NCI-H82 treated with DMSO at 0.1 percent for 48 hours (cell line): ENCODE results near the gene DDX1.

ENCODE experiments used
- DNase-seq: peaks from one replicate; lab custom pipeline; 2025; ENCODE audit not compliant: unreplicated experiment; lab: John Stamatoyannopoulos, UW

DDX1 gene

GRCh38 chr2:15660491-15661294 is 69.0 kb downstream of the DDX1 start:
- DNase-seq = no peak

DNA sequence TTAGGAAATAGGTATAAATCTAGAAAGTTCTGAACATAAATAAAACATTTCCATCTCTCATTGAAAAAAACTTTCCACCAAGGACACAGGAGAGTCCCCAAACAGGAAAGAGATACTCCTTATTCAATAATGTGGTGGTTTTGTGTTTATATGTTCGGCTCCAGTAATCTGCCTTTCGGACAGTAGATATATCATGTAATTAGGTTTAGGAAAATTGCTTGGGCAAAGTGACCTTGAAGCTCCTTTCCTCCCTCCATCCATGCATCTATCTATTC is 69.6 kb downstream of the DDX1 start:
- DNase-seq = no peak

GRCh38 chr2:15662026-15662425 is 70.4 kb downstream of the DDX1 start:
- no peak for DNase-seq

GRCh38 chr2:15662579-15662978 is 70.9 kb downstream of the DDX1 start:
- no peak for DNase-seq

- no peak for DNase-seq
Observed at GRCh38 chr2:15663802-15664201, 72.1 kb downstream of the DDX1 start.

DNA sequence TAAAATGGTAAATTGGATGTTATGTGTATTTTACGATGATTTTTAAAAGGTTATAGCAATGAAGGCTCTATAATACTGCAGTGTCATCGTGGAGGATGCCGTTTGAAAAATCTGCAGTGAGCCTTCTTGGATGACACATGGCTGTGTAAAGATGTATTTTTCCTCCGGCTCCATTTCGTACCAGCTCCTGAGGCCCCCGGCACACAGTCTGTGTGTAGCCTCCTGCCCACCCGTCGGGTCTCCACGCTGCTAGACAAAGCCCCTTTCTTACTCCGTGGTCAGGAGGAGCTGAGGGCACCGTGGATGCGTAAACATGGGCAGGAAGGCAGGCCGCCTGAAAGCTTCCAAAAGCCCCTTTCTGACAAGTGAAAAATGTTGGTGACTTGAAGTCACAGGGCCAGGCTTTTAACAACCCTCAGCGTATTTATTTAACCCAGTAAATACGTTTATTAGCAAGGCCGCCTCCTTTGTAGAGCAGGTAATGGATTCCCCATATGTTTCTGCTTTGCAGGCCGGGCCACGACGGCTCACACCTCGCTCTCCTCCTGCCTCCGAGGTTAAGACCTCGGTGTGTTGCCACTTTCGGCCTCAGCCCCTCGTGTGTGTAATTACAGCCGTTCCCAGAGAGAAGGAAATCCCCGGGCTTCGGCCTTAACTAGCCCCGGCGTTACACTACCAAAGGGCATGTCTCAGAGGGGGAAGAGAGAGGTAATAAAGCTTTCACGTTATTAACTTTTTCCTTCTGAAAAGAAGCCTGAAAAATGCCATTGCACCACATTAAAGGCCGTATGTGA is 72.8 kb downstream of the DDX1 start:
- DNase-seq = no peak

- DNase-seq = no peak
Observed at GRCh38 chr2:15665067-15665942, 73.6 kb downstream of the DDX1 start.

DNA sequence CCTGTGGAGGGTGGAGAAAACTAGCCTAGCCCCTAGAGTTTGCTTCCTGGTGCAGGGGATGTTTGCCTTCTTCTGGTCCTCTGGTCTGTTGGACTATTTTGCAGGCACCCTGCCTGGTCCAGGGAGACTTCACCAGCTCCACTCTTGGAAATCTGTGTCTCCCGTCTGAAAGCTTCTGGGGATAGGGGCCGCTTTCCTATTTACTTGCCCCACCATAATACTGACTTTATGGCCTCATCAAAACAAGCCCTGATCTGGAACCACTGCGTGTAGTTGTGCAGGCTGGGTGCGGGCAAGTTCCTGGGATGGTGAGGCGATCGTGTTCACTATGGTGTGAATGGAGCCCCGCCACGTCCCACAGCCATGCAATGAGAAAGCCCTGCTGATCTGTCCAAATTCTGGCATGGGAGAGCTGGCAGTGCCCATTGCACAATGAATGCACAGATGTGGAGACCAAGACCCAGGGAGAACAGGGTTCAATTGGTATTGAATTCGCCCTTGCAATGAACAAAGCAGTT is 74.3 kb downstream of the DDX1 start:
- no peak for DNase-seq

DNA sequence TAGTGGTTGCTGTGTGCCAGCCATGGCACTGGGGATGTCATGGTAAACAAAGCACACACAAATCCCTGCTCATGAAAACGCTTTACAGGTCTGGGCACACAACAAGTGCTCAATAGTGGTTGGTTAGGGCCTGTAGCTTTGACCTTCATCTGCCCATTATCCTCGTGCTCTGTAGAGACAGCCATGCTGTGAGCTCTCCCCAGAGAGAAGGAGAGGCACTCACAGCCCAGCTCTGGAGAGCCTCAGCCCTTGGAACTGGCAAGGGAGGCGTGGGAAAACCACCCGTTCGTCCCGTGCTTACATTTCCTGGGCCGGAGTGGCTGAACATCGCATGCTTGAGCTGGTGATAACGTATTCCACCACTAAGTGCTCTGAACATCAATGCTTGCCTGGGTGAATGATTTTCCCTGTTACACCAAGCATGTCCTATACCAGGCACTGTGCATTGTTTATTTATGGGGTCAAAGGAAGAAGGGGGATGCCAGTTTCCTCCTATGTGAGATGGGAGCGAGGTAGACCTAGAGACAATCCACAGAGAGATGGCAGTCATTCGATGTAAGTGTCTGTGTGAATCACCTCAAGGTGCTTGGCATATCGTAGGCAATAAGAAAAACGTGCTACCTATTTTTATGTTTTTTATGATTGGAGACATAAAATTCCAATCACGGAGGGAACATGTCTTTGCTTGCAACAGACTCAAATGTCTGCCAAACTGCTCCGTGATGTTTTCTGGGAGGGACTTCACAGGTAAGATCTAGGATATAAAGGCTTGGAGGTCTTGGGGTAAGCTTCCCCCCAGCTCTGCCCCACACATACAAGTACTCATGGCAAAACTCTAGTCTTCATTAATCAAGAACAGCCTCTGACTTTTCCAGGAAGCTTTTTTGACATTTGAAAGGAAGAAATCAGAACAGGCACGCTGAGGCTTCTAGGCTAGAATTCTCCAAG is 75.5 kb downstream of the DDX1 start:
- DNase-seq = no peak

GRCh38 chr2:15667809-15668556 is 76.3 kb downstream of the DDX1 start:
- DNase-seq = peak; percentile 62

DNA sequence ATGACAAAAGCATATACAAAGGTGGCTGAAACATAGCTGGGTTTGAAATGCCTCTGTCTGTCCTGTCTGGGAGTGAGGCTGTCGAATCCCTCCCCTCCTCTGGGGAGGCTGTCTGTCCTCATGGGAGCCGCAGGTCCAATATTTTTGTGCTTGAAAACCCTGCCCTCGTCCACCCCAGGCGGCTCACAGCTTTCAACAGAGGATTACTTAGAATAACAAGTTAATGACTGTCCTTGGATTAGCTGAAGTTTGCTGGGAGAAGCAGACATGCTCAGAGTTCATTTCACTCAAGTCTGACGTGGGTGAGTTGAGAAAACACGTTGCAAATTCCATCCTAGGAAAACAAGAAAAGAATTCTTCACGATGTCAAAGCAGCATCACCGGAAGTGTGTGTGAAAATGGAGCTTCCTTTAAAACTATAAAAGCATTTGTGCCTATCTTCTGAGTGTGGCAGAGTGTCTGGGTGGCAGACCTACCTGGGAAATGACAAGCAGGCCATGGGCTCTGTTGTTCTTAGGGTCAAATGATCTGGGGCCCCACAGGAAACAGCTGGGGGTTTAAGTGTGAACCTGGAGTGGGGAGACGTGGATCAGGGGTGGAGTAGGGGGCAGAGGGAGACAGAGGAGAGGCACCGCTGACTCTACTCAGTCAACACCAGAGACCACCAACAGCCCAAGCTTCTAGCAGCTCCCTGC is 77.1 kb downstream of the DDX1 start:
- peak; percentile 74 for DNase-seq

DNA sequence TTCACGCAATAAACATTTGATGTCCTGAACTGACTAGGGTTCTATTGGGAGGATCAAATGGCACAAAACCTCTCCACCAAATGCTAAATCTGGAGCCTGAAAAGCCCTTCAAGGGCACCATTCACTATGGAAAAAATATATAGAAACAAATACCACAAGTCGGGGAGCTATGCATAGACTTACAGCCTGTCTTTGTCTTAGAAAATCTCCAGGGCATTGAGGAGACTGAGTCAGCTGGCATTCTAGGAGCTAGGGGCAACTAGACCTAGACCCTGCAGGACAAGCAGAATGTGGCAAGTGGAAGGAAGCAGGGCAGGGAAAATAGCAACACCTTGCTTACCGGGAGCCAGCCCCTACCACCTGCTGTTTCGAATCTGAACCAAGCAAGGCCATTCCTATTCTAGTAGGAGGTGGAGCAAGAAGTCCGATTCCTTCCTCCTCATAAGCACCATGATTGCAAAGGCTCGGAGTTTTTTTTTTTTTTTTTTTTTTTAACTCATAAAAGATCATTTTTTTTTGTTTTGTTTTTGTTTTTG is 77.8 kb downstream of the DDX1 start:
- DNase-seq = no peak

DNA sequence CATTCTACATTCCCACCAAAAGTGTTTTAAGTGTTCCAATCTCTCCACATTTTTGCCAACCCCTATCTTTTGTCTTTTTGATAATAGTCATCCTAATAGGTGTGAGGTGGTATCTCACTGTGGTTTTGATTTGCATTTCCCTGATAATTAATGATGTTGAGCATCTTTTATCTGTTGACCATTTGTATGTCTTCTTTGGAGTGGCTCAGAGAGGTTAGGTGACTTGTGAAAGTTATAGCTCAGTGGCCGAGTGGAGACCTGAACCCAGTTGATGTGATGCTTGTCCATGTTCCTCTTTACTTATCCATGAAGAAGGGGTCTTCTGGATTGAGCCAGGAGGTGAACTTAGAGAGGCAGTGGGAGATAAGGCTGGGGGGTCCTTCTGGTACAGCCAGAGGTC is 78.8 kb downstream of the DDX1 start:
- no peak for DNase-seq

DNA sequence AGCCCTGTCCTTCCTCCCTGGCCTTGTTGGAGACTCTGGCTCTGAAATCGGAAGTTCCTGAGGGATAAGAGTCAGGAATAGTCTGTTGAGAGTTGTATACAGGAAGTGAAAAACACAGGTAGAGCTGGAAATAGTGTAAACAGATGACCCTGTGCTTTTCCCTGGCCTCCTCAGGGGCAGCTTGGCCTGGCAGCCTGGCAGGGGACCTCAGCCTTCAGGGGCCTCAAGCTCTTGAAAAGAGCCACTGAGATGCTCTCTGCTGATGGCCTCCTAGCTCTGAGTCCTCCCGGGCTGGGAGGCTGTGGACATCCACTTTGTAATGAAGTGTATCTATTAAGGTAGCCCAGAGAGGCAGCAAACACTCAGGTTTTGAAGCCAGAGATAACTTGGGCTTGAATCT is 79.3 kb downstream of the DDX1 start:
- no peak for DNase-seq

DNA sequence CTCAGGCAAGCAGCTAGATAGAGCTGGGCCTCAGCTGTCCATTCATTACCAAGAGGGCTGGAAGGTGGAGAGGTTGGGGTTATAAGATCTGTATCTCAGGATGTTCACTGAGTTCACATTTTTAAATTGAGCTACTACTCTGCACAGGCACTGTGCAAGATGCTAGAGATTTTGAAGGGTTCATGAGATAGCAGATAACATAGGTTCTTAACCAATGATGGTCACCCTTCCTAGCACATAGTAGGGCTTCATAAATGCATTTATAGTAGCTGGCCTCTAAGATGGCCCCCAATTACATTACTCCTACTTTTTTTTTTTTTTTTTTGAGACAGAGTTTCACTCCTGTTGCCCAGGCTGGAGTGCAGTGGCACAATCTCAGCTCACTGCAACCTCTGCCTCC is 79.7 kb downstream of the DDX1 start:
- no peak for DNase-seq

DNA sequence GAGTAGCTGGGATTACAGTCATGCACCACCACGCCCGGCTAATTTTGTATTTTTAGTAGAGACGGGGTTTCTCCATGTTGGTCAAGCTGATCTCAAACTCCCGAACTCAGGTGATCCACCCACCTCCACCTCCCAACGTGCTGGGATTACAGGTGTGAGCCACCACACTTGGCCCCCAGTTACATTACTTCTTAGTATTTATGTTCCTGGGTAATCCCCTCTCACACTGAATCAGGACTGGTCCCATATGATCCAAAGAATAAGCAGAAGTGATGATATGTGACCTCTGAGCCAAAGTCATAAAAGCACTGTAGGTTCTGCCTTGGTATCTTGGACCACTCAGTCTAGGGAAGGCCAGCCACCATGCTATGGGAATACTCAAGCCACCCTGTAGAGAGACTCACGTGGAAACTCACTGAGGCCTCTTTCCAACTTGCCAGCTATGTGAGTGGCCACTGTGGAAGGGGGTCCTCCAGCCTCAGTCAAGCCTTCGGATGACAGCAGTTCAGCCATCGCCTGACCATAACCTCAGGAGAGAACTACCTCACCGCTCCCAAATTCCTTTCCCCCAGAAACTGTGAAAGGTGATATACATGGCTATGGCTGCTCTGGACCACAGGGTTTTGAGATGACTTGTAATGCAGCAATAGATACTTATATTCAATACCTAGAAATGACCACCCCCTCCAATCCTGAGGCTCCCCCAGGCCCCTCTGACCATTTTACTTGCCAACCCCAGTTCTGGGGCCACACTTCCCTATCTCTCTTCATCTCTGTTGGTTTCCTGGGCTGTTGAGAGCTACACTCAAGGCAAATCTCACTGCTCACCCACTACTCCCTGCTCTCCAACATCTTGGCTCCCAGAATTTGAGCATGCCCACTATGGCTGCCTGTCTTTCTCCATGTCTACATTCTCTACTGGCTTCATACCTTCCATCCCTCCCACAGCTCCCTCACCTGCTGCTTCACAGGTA is 80.5 kb downstream of the DDX1 start:
- no peak for DNase-seq
